ENCODE measurements around the gene CLEC16A. TPM values are rescaled to one million over a fixed set of nuclear protein-coding genes. Genes with fewer than 3 reads are reported as not detected.

The CLEC16A gene
- total RNA-seq, 1 donor from 2014 or later = 19.8 TPM

GRCh38 chr16:10957771-10958482, 13.6 kb downstream of the CLEC16A start:
- no peaks in the 10 kb centered on the region for H3K27me3 ChIP-seq (ENCODE audit: control insufficient read depth, insufficient read depth, low read length)
- peaks cover 2% of the 10 kb centered on the region for H3K36me3 ChIP-seq (ENCODE audit: control insufficient read depth, insufficient read depth, low read length)
- no peak for TF ChIP-seq CTCF (IDR thresholded peaks at IDR 0.05; ENCODE audit: insufficient read depth, low read length, poor library complexity, severe bottlenecking)
- H3K4me3 ChIP-seq (ENCODE audit: low read depth, low read length) = no peak overlapping the region
- DNase-seq (ENCODE audit: low read depth) = no peak

DNA sequence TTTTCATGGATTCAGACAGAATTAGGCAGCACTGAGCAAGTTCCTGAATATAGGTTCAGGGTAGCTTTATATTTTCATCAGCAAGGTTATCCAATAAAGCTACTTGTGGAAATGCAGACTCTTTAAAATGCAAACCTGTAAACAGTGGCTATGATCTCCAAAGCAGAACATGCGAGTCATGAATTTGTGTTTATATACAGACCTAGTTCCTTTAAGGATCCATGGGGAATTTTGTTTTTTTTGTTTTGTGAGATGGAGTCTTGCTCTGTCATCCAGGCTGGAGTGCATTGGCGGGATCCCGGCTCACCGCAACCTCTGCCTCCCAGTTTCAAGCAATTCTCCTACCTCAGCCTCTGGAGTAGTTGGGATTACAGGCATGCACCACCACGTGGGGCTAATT, 14.8 kb downstream of the CLEC16A start:
- Histone ChIP-seq H3K36me3 (ENCODE audit: control insufficient read depth, insufficient read depth, low read length) (peaks cover 3% of the 10 kb centered on the region), H3K27me3 (ENCODE audit: control insufficient read depth, insufficient read depth, low read length) (no peaks in the 10 kb centered on the region), H3K4me3 (ENCODE audit: low read depth, low read length) (no peak overlapping the region)
- no peak for TF ChIP-seq CTCF (IDR thresholded peaks at IDR 0.05; ENCODE audit: insufficient read depth, low read length, poor library complexity, severe bottlenecking)
- DNase-seq (ENCODE audit: low read depth) = no peak

- Histone ChIP-seq H3K27me3 (ENCODE audit: control insufficient read depth, insufficient read depth, low read length) (no peaks in the 10 kb centered on the region), H3K36me3 (ENCODE audit: control insufficient read depth, insufficient read depth, low read length) (peaks cover 3% of the 10 kb centered on the region), H3K4me3 (ENCODE audit: low read depth, low read length) (no peak overlapping the region)
- no peak for TF ChIP-seq CTCF (IDR thresholded peaks at IDR 0.05; ENCODE audit: insufficient read depth, low read length, poor library complexity, severe bottlenecking)
- DNase-seq (ENCODE audit: low read depth) = no peak
These were observed 16.9 kb downstream of the CLEC16A start for GRCh38 chr16:10961231-10961630.

GRCh38 chr16:10964039-10964890, 19.9 kb downstream of the CLEC16A start:
- Histone ChIP-seq H3K27me3 (ENCODE audit: control insufficient read depth, insufficient read depth, low read length) (no peaks in the 10 kb centered on the region), H3K4me3 (ENCODE audit: low read depth, low read length) (no peak overlapping the region), H3K36me3 (ENCODE audit: control insufficient read depth, insufficient read depth, low read length) (peaks cover 3% of the 10 kb centered on the region)
- DNase-seq (ENCODE audit: low read depth) = no peak
- TF ChIP-seq CTCF (IDR thresholded peaks at IDR 0.05; ENCODE audit: insufficient read depth, low read length, poor library complexity, severe bottlenecking) = peak; percentile 97

GRCh38 chr16:10964891-10965326, 20.5 kb downstream of the CLEC16A start:
- no peak for TF ChIP-seq CTCF (IDR thresholded peaks at IDR 0.05; ENCODE audit: insufficient read depth, low read length, poor library complexity, severe bottlenecking)
- H3K27me3 ChIP-seq (ENCODE audit: control insufficient read depth, insufficient read depth, low read length) = no peaks in the 10 kb centered on the region
- peaks cover 3% of the 10 kb centered on the region for H3K36me3 ChIP-seq (ENCODE audit: control insufficient read depth, insufficient read depth, low read length)
- no peak overlapping the region for H3K4me3 ChIP-seq (ENCODE audit: low read depth, low read length)
- DNase-seq (ENCODE audit: low read depth) = no peak
